ENCODE data around the gene OSBPL5.

OSBPL5 gene

DNA sequence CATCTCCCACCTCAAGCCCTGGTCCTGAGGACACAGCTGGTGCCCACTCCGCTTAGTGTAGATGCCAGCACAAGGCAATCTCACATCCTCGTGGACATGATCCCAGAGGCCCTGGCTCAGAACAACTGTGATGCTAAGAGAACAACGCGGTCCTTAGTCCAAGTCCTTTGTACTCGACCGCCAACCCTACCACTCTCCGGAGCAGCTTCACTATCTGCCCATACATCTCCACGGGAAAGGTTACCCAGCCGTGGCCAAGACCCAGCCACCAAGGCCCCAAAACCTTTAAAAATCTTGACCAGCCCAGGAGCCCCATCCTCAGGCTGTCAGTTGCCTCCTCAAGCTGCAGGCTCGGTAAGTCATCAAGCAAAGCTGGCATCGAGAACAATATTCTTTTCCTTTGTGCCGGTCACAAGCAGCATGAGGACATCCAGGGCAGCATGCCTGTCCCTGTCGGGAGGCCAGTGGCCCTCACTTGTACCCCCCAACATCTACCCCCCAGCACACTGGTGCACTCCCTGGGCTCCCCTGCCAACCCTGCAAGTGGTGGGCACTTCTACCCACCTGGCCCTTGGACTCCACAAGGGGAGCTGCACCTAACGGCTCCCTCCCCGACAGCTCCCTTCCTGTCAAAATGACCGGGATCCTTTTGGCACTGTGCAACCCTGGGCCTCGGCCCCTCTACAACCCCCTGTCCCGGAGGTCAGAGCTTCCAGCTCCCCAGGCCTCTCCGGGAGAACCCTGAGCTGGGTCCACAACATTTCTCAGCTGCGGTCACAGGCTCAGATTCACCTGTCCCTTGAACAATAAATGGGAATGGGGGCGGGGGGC lies 2.5 kb downstream of the OSBPL5 start:
- no peak for DNase-seq

DNA sequence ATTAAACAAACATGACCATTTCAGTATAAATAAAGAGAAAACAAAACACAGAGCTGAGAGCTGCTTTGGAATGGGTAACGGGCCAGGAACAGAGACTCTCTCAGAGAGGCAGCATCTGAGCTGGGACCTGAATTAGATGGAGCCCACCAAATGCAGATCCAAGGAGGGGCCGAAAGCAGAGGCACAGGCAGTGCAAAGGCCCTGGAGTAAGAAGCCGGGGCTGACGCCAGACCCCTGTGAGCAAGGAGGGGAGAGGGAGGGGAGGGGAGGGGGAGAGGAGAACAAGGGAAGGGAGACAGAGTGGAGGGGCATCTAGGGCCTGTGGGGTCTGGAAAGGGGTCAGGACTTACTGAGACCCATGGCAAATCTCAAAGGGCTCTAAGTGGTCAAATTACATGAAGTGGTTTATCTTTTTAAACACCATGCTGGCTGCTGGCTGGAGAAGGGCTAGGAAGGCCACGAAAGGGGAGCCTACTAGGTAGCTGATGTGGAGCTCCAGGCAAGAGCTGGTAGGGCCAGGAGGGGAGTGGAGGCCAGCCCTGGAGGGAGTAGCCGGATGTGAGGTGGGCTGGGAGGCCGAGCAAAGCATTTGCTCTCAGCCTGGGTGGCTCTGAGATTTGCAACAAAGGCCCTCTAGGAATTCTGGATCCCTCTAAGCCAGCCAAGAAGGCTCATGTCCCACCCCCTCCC lies 3.2 kb downstream of the OSBPL5 start:
- DNase-seq: no peak

DNA sequence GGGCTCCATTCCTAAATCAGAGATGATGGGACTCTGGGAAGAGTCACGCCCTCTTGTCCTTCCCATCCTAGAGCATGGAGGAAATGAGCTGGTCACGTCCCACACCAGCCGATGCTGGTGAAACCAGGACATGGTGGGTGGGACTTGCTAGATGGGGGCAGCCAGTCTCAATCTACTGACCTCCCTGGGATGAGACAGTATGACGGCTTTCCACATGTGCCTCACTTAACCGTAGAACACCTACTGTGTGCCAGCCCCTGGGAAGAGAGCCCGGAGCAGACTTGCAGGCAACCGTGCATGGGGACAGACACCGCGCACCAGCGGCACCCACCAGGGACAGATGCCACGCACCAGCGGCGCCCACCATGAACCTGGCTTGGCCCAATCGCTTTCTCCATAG lies 3.8 kb downstream of the OSBPL5 start:
- no peak for DNase-seq

DNA sequence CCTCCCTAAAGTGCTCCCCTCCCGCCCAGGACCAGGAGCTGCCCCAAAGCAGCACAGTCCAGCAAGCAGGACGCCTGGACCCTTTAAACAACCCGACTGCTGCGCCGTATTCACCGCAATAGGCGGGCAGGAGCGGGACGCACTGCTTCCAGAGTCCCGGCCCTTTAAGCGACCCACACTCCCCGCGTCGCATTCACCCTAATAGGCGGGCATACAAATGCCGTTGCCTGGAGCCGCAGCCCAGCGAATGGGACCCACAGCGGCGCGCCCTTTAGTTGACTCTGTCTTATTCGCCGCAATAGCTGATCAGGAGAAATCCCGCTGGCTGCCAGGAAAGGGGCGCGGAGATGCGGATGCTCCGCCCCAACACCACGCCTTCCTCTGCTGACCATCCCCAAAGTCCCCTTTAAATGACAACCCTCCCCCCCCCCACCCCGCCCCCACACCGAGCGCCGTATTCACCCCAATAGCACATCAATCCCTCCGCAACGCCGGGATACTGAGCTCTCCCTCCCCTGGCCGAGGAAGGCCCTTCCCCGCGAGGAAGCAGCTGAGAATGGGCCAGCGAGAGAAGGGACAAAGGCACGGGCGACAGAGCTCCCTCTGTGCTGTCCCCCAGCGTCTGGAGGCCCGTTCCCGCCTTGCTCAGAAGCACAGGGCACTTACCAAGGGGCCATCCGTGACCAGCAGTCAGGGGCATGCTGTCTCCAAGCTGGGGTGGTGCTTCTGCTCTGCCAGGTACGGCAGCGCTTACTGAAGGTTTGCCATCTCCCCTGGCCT lies 4.7 kb downstream of the OSBPL5 start:
- no peak for DNase-seq

DNA sequence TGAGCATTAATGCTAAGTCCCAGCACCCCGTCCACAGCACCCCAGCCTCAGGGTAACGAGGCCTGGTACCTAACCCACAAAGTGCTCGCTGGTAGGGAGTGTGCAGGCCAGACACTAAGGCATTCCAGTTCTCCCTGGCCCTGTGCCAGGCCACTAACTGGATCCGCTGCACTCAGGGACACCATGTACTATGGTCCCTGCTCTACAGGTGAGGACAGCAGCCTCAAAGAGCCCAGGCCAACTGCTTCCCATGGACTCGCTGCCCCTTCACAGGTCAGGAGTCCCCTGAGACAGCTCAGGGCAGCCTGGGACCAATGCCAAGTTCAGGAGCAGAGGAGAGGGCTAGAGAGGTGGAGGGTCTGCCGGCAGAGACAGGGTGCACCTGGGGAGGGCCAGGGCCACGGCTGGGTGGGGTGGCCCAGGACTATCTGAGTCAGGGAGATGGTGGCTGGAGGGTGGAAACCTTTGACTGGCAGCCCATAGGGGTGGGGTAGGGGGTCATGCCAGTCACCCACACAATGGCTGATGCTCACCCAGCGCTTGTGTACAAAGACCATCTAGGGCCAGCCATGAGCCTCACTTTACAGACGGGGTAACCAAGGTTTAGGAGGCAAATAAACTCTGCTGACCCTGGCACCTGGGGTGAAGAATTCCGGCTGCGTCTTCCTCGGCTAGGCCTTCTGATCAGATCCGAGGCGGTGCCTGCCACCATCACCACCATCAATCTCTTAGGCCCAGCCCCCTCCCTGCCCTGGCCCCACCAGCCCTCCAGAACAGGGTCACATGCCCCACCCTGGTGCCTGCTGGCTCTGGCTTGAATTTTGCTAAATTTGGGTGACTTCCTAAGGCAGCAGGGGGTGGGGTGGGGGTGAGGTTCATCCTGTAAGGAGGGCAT lies 5.6 kb downstream of the OSBPL5 start:
- DNase-seq: no peak

DNA sequence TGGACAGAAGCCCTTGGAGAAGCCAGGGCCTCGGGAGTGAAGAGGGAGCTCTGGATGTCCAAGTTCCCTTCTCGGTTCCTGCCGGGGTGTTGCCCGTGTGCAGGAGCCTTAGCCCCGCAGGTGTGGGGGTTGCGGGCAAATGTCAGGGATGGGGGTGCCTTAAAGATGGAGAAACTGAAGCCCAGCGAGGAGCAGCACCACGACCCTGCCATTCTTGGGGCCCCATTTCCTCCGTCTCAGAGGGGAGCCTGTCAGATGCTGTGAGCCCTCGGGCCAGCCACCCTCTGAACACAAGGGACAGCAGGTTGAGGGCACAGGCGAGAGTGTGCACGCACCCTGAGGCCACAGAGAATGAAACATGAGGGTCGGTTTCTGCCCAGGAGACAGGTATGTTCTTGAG lies 6.3 kb downstream of the OSBPL5 start:
- no peak for DNase-seq

DNA sequence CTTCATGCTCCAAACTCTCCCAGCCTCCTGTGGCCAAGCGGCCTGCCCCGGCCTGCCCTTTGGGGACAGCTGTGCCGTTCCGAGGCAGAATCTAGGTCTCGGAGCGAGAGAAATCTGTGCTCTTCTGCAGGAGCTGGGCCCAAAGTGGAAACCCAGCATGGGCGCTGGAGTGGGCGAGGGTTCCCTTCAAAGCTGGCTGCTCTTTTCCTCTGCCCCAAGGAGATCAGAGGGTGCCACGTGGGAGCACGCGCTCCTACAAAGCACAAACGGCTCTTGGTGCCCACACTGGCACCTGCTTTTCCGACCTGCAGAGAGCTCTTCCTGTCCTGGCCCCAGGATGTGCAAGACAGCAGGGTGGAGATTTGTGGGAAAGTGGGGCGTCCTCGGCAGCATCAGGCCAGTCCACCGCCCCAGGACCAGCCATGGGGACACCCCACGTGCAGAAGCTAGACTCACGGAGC lies 6.9 kb downstream of the OSBPL5 start:
- no peak for DNase-seq

DNA sequence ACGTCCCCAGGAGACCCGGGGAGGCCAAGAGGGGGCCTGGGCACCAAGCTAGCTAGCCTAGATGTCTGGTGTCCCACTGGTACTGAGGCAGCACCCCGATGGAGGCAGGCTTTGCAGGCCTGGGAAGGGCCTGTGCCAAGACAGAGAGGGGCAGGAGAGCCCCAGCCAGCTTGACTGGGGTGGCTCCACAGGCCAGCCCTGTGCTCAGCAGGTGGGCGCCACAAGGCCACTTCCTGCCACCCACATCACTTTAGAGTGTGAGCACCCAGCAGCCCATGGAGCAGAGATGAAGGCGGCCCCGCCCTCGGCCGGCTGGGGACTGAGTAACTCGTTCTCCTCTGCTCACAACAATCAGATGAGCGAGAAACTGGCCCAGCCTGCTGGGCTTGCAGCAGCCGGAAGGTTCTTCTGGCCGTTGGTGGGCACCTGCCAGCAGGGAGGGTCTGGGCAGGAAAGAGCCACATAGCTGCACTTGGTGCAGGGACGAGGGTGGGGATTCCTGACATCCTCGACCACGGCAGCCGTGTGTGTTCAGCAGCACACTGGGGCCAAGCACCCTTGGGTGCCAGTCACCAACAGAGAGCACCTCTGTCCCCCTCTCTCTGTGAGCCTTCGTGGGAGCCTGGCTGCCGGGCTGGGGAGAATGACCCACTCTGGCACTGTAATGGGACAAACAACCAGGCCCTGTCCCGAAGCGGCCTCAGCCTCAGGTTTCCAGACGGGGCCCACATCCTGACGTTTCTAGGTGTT lies 7.6 kb downstream of the OSBPL5 start:
- no peak for DNase-seq

DNA sequence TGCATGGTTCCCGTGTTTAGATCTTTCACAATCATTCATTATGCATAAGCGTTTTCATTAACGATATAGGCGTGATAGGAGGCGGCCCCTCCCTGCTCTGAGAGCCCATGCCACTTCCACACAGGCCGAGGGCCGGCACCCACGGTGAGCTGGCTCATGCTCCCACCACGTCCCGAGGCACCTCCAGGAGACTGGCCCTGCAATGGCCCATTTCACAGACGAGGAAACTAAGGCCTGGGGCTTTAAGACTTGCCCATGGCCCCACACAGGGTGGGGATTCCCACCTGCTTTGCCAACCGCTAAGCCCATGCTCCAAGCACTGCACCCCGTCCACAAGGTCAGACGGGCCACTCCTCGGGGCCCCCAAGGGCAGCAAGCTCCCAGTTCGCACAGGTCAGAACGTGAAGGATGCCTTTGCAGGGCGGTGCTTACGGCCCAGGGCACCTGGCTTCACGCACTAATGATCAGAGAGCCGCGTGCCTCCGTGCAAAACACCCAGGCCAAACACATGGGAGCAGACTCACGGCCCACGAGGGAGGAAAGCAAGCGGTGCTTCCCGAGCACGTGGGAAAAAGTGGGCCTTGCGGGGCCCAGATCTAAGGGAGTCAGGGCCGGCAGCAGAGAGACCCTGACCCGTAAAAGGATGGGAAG lies 8.3 kb downstream of the OSBPL5 start:
- DNase-seq: no peak

DNA sequence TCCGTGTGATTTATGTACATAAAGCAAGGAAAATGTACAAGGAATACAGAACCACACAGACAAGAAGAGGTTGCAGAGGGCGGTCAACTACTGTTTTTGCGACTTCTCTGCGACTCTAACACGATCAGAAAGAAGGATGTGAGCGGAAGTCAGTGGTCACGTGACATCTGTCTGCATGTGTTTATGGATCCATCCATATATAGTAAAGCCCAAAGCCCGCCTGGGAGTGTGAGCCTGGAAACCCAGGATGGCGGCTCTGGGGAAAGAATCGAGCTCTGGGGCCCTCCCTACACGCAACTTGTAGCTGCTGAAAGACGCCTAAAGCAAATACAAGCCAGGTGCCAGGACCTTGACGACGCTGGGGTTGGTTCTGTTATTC lies 8.8 kb downstream of the OSBPL5 start:
- no peak for DNase-seq

DNA sequence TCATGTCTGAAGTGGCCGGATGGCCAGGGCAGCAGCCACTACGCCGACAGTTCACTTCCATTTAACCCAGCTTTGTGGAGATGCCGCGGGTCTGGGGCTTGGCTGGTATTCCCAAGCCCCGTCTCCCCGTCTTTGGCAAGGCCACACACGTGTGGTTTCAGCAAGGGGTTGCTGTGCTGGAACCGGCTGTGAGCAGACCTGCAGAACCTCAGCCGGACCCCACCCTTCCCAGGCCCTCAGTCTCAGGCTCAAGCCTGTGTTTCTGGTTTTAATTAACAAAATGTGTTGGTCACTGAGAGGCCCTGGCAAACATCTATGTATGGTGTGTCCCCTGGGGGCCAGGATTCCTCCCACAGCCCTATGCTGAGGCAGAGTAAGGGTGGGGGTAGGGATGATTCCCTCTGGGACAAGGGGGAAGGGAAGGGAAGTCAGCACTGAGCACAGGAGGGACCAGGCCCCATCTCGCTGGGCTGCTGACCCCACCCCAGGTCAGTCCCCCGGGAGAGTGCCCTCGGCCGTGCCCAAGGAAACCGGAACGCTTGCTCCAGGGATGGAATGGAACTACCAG lies 9.3 kb downstream of the OSBPL5 start:
- DNase-seq: no peak

DNA sequence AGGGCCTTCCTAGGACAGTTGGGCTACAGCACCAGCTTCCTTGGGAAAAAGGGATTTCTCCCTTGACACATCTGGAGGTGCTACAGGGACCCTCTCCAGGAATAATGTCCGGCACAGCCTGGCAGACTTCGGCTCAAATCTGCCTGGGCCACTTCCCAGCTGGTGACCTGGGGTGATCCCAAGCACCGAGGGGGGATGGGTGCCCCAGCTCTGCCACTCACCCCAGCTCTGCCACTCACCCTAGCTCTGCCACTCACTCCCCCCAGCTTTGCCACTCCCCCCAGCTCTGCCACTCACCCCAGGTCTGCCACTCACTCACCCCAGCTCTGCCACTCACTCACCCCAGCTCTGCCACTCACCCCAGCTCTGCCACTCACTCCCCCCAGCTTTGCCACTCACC lies 9.9 kb downstream of the OSBPL5 start:
- DNase-seq: no peak

DNA sequence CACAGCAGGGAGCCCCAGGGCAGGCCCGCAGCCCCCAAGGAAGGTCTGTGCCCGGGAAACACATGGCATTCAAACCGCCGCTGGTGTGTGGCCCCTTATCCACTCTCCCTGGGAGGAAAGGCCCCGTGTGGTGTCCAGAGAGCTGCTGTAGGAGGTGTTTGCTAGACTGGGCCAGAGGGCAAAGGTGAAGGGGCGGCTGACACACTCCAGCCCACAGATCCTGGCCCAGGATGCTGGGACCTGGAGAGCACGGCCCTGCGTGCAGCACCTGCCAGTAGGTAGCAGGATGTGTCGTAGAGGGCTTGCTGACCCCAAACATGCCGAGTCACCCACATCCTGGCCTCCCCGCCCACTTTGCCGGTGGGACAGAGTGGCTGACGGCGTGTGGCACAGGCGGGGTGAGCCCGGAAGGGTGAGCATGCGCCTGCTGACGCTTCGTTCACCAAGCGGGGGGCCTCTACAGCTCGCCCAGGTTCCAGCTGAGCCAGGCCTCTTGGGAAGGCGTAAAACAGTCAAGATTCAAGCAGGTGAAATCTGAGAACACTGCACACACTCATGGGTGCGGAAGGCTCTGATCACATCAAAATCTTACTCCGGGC lies 11.0 kb downstream of the OSBPL5 start:
- no peak for DNase-seq

DNA sequence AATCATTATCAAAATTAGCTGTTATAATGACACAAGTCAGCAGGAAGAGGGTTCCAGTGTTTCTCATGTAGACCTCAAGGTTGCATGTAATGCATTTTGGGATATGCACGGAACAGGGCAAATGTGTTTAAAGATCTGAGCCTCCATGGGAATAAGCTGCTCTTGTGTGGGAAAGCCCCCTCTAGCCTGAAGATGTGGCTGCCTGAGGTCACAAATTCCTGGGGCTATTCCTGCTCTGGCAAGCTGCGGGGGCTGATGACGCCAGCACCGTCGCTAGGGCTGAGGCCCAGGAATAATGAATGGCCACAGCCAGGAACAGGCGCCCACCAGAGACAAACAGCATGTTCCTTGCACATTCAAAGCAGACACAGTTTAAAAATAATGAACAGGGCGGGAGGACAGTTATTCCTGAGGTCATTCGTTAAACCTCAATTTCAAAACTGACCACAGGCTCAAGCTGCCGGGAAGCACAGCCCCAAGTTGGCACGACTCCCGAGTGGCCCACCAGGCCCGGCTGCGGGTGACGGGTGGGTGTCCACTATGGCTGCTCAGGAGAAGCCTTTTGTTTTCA lies 11.7 kb downstream of the OSBPL5 start:
- DNase-seq: no peak

DNA sequence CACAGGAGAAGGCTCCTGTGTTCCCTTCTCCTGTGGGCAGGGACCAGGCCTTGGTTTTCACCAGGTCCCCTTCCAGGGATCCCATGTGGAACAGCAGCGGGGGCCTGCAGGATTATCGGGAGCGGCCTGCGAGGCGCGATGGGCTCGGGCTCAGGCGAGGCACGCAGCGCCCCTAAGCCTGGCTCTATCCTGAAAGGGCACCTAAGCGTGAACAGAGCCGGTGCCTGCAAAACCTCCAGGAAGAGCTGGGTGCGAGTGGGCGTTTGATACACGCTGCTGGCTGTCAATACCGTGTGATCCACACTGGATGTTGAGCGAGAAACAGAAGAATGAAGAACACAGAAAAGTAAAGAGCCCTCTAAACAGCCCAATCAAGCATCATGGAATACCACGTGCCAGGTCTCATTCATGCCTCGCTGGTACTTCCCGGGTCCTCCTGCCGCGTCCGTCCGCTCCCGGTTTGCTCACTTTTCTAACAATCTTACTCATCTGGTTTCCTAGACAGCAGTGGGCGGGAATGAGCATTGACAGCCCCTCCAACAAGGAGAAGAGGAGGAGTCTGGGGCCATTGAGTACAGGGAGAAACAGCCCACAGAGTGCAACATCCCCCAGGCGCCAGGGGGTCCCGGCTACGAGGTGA lies 12.5 kb downstream of the OSBPL5 start:
- no peak for DNase-seq

DNA sequence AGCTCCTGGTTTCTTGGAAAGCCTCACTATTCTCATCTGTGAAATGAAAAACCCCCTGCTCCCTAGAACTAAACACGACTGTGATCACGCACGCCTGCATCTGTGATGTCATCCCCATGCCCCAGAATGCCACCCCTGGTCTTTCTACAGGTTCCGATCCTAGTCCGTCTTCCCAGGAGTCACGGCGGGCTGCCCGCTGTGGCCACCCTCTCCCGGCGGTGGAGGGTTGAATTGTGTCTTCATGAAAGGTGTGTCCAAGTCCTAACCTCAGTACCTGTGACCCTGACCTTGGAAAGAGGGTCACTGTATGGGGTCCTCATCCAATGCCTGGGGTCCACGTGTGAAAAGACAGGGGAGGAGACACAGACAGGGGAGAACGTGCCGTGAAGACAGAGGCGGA lies 14.4 kb downstream of the OSBPL5 start:
- DNase-seq: no peak

DNA sequence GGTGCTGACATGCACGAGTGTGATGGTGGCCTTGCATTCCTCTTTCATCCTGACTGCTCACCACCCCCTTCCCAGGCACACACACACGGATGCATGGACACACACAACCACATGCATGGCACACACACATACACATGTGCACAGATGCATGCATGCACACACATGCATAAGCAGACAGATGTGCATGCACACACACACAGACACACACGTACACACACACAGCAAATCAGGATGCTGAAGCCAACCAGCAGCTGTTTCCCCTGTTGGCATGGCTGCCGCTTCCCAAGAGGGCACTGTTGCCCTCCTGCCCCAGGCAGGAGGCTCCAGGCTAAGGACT lies 15.3 kb downstream of the OSBPL5 start:
- no peak for DNase-seq

DNA sequence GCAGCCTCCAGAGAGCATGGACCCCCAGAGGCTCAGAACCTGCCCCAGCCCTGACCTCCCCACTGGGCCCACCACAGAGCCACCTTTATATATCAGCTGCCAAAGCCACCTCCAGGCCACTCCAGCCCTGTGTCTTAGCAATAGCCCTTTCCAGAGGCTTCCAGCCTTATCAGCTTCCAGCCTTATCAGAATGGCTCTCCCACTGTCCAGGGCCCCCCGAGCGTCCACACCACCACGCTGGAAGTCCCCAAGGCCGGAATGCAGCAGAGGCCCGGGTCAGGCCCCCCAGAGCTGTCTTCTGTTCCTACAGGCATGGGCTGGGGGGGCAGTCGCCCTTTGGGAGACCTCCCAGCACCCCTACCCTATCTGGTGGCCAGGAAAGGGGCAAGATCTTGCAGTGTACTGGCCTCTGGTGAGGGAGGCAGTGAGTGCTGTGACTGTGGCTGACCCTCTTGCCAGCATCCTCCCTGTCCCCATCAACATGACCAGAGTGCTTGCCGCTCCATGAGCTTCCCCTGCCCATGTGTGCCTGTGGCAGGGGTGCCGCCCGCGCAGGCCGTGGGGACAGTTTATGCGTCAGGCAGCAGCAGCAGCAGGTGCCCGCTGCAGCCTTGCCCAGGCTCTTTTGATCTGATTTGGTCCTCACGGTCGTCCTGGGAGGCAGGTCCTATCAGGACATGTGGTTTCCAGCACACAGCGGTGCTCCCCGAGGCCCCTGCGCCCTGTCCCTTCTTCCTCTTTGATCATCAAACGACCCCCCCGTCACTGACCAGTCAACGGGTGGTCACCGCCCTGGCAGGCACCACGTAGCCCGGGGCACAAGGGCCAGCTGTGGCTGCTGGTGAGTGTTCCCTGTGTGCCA lies 15.9 kb downstream of the OSBPL5 start:
- no peak for DNase-seq

Measured in NCI-H510A treated with DMSO at 0.1 percent for 48 hours (cell line).